ENCODE results near the gene TRMT11. TPM values are rescaled to one million over a fixed set of nuclear protein-coding genes. Genes with fewer than 3 reads are reported as not detected.

Gene TRMT11
- 9.1 to 13.2 TPM (median 12.1 TPM) in 5 replicates for total RNA-seq (2022; extraction: Qiagen RNA extraction; ENCODE audit: low read depth)

DNA sequence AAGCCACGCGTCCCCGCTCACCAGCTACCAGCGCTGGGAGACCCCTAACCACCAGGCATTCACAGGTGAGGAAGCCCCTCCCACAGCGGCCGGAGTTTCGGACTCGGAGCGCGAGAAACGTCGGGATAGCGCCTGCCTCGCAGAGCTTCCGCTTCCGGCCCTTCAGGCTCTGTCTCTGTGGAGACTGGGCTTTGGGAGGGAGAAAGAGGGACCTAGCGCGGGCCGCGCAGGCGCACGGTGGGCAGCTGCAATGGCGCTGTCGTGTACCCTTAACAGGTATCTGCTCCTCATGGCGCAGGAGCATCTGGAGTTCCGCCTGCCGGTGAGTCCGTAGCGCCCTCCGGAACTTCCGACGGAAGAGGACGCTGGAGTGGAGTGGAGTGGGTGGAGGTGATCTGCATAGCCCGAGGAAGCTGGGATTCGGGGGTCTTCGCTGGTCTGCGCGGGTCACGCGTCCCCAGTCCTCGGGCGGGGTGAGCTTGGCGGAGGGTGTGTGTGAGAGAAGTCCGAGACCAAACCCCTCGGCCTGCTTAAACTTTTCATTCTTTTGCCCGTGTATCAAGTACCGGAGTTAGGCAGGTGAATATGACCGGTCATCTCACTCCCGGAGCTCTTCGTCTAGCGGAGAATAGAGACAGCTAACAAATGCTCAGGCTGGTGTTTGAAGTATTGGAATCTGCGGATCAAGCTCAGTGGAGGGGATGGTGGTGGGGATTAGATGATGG is at the start of gene TRMT11:
TSS of gene TRMT11 (plus strand) at position 240 of the 725 bp plus-strand sequence. CDS start at position 251, 11 bp downstream.

DNA sequence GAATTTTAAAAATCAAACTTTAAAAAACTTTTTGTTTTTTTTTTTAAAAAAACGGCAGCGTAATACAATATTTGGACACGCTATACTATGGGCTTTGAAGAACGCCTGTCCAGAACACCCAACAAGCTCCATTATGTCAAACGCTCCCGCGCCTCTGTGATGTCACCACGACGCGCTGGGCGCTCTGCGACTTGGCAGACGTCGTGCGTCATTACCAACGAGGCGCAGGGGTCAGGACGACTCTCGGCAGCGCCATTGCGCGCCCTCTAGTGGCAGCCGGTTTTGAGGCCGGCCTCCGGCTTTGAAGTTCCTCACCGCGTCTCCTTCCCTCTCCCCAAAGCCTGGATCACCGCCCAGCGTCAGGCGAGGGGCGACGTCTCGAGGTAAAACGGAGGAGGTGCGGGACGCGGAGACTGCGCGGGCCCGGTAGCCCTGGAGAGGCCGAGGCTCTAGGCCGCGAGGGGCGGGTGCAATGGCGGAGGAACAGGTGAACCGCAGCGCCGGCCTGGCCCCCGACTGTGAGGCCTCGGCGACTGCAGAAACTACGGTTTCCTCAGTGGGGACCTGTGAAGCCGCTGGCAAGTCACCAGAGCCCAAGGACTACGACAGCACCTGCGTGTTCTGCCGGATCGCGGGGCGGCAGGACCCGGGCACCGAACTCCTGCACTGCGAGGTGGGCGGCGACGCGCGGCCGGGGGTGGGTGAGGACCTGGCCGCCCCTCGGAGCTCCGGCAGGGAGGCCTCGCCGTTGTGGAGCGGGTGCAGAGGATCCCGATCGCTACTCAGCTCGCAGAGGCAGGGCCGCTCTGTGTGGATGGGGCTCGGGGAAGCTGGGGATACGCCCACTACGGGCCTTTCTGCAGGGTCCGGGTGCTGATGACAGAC is 29.6 kb upstream of the TRMT11 start, which contains the start of gene HINT3:
TSS of gene HINT3 (plus strand) at position 265 of the 885 bp plus-strand sequence. CDS start at position 473, 208 bp downstream.

Other genes starting within 250 kb of the TRMT11 start
- 0.06 to 0.07 TPM (median 0.06 TPM) in 3 of 5 replicates, not detected in the others for gene HEY2, start 236.9 kb upstream of the TRMT11 start, total RNA-seq (2022; extraction: Qiagen RNA extraction; ENCODE audit: low read depth)
- gene NCOA7, start 195.6 kb upstream of the TRMT11 start, total RNA-seq (2022; extraction: Qiagen RNA extraction; ENCODE audit: low read depth), result 11.1 to 18.9 TPM (median 17.1 TPM) in 5 replicates
- 5.8 to 7.5 TPM (median 6.4 TPM) in 5 replicates for gene HINT3, start 29.8 kb upstream of the TRMT11 start, total RNA-seq (2022; extraction: Qiagen RNA extraction; ENCODE audit: low read depth)